ENCODE results near the gene DNMBP.

DNMBP gene

DNA sequence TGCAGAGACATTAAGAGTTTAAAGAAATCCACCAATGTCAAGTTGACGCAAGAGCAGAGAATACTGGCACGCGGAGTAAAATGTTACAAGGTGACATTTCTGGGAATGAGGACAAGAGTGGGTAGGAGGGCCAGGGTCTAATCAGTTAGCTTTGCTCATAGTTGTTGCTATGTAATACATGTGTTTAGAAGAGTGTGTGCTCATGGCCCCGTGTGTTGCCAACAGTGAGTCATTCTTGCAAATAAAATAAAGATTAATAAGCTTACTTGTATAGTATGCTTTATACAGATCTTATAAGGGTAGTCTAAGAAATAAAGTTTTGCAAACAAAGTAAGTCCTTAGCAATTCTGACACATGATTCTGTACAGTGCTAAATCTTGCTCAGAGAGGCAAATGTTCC lies 64.5 kb downstream of the DNMBP start:
- H3K27ac ChIP-seq (replicated peaks; ENCODE audit: low read length): no peak overlapping the region

DNA sequence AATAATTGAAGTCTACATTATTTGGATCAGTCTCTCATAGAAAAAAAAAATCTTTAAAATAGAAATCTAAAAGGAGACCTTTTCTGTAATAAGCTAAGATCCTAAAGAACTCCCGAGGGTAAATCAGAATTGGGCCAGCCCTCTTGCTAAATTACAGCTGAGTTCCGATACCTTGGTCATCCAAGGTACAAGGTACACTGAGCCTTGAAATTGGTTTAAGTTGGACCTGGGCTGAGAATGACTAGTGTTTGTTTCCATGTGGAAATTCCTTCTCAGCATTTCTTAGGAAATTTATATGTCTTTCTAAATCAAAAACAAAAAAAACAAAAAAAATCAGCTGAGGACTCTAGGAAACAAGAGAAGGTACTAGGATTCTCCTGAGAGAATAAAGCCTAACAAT lies 64.9 kb downstream of the DNMBP start:
- no peak overlapping the region for H2BK120ac ChIP-seq (ENCODE audit: low read depth, low read length)
- no peaks in the 10 kb centered on the region for H3K27me3 ChIP-seq (ENCODE audit: control insufficient read depth in 3 of 3, insufficient read depth in 3 of 3, low read depth in 1 of 3, low read length in 3 of 3)
- H3K4me2 ChIP-seq (ENCODE audit: insufficient read depth, low read length, poor library complexity, severe bottlenecking): no peak overlapping the region
- H3K9me3 ChIP-seq (replicated peaks in 1 of 2; ENCODE audit: control insufficient read depth in 2 of 2, insufficient read depth in 1 of 2, low read depth in 1 of 2, low read length in 2 of 2): peaks cover under 1 to 1% of the 10 kb centered on the region in 2 donors
- no peaks in the 10 kb centered on the region for H3K79me1 ChIP-seq (ENCODE audit: low read depth, low read length)
- no peak overlapping the region for H3K4me3 ChIP-seq (ENCODE audit: low read length in 2 of 2)
- WGBS, 2 donors (ENCODE audit: extremely low coverage in 2 of 2, insufficient read length in 2 of 2, insufficient replicate concordance in 1 of 2): no CpG with 5 or more reads among the region's 2 CpGs
- no peaks in the 10 kb centered on the region for H3K36me3 ChIP-seq (replicated peaks in 1 of 2; ENCODE audit: control insufficient read depth in 2 of 2, insufficient read depth in 2 of 2, low read length in 2 of 2)
- H3K23ac ChIP-seq (ENCODE audit: low read depth, low read length, poor library complexity): no peak overlapping the region
- no peak overlapping the region for H3K9ac ChIP-seq (ENCODE audit: low read depth, low read length, poor library complexity)
- no peak overlapping the region for H4K8ac ChIP-seq (ENCODE audit: low read depth, low read length)
- no peak for DNase-seq (ENCODE audit: low spot score)
- no peak overlapping the region for H2BK15ac ChIP-seq (ENCODE audit: low read length)
- H3K14ac ChIP-seq (ENCODE audit: low read length): no peak overlapping the region
- H3K18ac ChIP-seq (ENCODE audit: low read length): no peak overlapping the region
- H3K27ac ChIP-seq (replicated peaks; ENCODE audit: low read length): no peak overlapping the region
- no peak overlapping the region for H4K91ac ChIP-seq (ENCODE audit: low read depth, low read length, poor library complexity)
- no peak overlapping the region for H2BK12ac ChIP-seq (ENCODE audit: low read length)
- no peak overlapping the region for H2AFZ ChIP-seq (ENCODE audit: low read length)
- no peak overlapping the region for H3K4ac ChIP-seq (ENCODE audit: low read length)
- no peak overlapping the region for H2AK5ac ChIP-seq (ENCODE audit: low read depth, low read length)
- no peak overlapping the region for H2BK5ac ChIP-seq (ENCODE audit: low read length)
- no peaks in the 10 kb centered on the region for H3K4me1 ChIP-seq (ENCODE audit: control insufficient read depth in 2 of 2, insufficient read depth in 1 of 2, low read depth in 1 of 2, low read length in 2 of 2)

More for the DNA sequence above, 64.5 kb downstream of the DNMBP start:
- Histone ChIP-seq H3K23ac (ENCODE audit: low read depth, low read length, poor library complexity) (no peak overlapping the region), H3K4me1 (ENCODE audit: control insufficient read depth in 2 of 2, insufficient read depth in 1 of 2, low read depth in 1 of 2, low read length in 2 of 2) (no peaks in the 10 kb centered on the region), H4K8ac (ENCODE audit: low read depth, low read length) (no peak overlapping the region), H3K4me3 (ENCODE audit: low read length in 2 of 2) (no peak overlapping the region), H2BK5ac (ENCODE audit: low read length) (no peak overlapping the region), H3K9ac (ENCODE audit: low read depth, low read length, poor library complexity) (no peak overlapping the region), H3K79me1 (ENCODE audit: low read depth, low read length) (no peaks in the 10 kb centered on the region), H3K4ac (ENCODE audit: low read length) (no peak overlapping the region), H3K36me3 (replicated peaks in 1 of 2; ENCODE audit: control insufficient read depth in 2 of 2, insufficient read depth in 2 of 2, low read length in 2 of 2) (no peaks in the 10 kb centered on the region), H2AK5ac (ENCODE audit: low read depth, low read length) (no peak overlapping the region), H2BK12ac (ENCODE audit: low read length) (no peak overlapping the region), H2AFZ (ENCODE audit: low read length) (no peak overlapping the region), H4K91ac (ENCODE audit: low read depth, low read length, poor library complexity) (no peak overlapping the region), H3K14ac (ENCODE audit: low read length) (no peak overlapping the region), H3K18ac (ENCODE audit: low read length) (no peak overlapping the region), H2BK120ac (ENCODE audit: low read depth, low read length) (no peak overlapping the region), H2BK15ac (ENCODE audit: low read length) (no peak overlapping the region), H3K9me3 (replicated peaks in 1 of 2; ENCODE audit: control insufficient read depth in 2 of 2, insufficient read depth in 1 of 2, low read depth in 1 of 2, low read length in 2 of 2) (peaks cover 0 to 5% of the 10 kb centered on the region in 2 donors), H3K4me2 (ENCODE audit: insufficient read depth, low read length, poor library complexity, severe bottlenecking) (no peak overlapping the region), H3K27me3 (ENCODE audit: control insufficient read depth in 3 of 3, insufficient read depth in 3 of 3, low read depth in 1 of 3, low read length in 3 of 3) (no peaks in the 10 kb centered on the region)
- WGBS, 2 donors (ENCODE audit: extremely low coverage in 2 of 2, insufficient read length in 2 of 2, insufficient replicate concordance in 1 of 2): no CpG with 5 or more reads among the region's 4 CpGs
- no peak for DNase-seq (ENCODE audit: low spot score)

DNA sequence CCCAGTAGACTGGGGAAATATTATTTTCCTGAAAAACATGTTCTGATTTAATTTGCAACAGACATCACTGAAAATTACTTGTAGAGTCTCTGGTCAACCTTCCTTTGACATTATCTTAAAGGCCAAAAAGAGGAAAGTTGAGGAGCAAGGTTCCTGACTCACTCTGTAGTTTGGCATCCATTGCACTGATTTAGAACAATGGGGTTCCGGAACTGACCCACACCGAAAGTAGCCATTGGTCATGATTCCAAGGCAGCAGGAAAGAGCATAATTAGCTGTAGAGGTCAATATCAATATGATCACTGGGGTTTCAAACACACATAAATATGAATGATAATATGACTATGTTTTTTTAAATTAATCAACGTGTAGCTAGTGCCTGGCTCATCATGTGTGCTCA lies 65.8 kb downstream of the DNMBP start:
- WGBS, 2 donors (ENCODE audit: extremely low coverage in 2 of 2, insufficient read length in 2 of 2, insufficient replicate concordance in 1 of 2): no CpG with 5 or more reads among the region's 3 CpGs
- H2AFZ ChIP-seq (ENCODE audit: low read length): no peak overlapping the region
- H2AK5ac ChIP-seq (ENCODE audit: low read depth, low read length): no peak overlapping the region

DNA sequence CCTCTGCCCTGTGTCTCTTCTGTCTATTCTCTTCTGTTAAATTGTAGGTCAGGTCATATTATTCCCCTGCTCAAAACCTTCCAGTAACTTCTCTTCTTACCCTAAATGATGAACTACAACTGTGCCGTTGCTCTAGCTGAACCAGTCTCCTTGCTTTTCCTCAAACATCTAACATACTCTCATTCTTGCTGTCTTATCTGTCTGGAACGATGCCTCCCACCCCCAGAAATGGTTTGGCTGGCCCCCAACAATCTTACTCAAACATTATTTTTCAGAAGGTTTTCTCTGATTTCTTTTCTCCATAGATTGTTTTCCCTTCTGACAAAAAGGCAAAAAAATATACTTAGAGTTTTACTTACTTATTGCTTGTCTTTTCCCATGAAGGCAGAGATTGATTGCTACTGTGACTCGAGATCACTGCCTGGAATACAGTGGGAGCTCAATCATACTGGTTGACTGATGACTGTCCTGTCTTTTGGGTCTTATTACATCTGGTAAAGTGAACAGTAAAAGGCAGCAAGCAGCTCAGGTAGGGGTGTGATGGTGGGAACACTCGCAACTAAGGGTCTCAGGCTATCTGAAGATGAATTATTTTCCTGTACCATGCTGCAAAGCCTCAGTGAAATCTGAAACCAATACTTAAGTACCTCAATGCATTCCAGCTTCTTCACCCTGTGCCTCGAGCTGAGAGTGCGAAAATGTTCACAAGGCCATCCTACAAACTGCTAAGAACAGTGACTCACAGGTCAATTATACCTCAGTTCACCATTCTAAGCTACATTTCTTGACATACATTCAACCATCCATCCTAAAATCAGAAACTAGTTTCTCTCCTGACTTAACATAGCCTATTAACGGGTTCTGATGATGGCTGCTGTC lies 67.6 kb downstream of the DNMBP start:
- Histone ChIP-seq H3K79me1 (ENCODE audit: low read depth, low read length) (no peaks in the 10 kb centered on the region), H4K91ac (ENCODE audit: low read depth, low read length, poor library complexity) (no peak overlapping the region), H2BK15ac (ENCODE audit: low read length) (no peak overlapping the region), H3K36me3 (replicated peaks in 1 of 2; ENCODE audit: control insufficient read depth in 2 of 2, insufficient read depth in 2 of 2, low read length in 2 of 2) (peaks cover 0 to 2% of the 10 kb centered on the region in 2 donors), H2AK5ac (ENCODE audit: low read depth, low read length) (no peak overlapping the region), H3K9me3 (replicated peaks in 1 of 2; ENCODE audit: control insufficient read depth in 2 of 2, insufficient read depth in 1 of 2, low read depth in 1 of 2, low read length in 2 of 2) (peaks cover 0 to 4% of the 10 kb centered on the region in 2 donors), H2AFZ (ENCODE audit: low read length) (no peak overlapping the region), H3K23ac (ENCODE audit: low read depth, low read length, poor library complexity) (no peak overlapping the region), H2BK5ac (ENCODE audit: low read length) (no peak overlapping the region), H4K8ac (ENCODE audit: low read depth, low read length) (no peak overlapping the region), H2BK12ac (ENCODE audit: low read length) (no peak overlapping the region), H3K4ac (ENCODE audit: low read length) (no peak overlapping the region), H3K27ac (replicated peaks; ENCODE audit: low read length) (no peak overlapping the region), H3K18ac (ENCODE audit: low read length) (no peak overlapping the region), H3K14ac (ENCODE audit: low read length) (no peak overlapping the region), H3K9ac (ENCODE audit: low read depth, low read length, poor library complexity) (no peak overlapping the region), H3K4me2 (ENCODE audit: insufficient read depth, low read length, poor library complexity, severe bottlenecking) (no peak overlapping the region), H2BK120ac (ENCODE audit: low read depth, low read length) (no peak overlapping the region), H3K4me3 (ENCODE audit: low read length in 2 of 2) (no peak overlapping the region), H3K27me3 (ENCODE audit: control insufficient read depth in 3 of 3, insufficient read depth in 3 of 3, low read depth in 1 of 3, low read length in 3 of 3) (no peaks in the 10 kb centered on the region), H3K4me1 (ENCODE audit: control insufficient read depth in 2 of 2, insufficient read depth in 1 of 2, low read depth in 1 of 2, low read length in 2 of 2) (no peaks in the 10 kb centered on the region)
- WGBS, 2 donors (ENCODE audit: extremely low coverage in 2 of 2, insufficient read length in 2 of 2, insufficient replicate concordance in 1 of 2): no CpG with 5 or more reads among the region's 7 CpGs
- no peak for DNase-seq (ENCODE audit: low spot score)

More for the DNA sequence above, 65.8 kb downstream of the DNMBP start:
- H2BK15ac ChIP-seq (ENCODE audit: low read length): no peak overlapping the region
- no peak overlapping the region for H2BK5ac ChIP-seq (ENCODE audit: low read length)
- no peak overlapping the region for H3K4me3 ChIP-seq (ENCODE audit: low read length in 2 of 2)
- no peak overlapping the region for H2BK12ac ChIP-seq (ENCODE audit: low read length)
- no peak overlapping the region for H3K14ac ChIP-seq (ENCODE audit: low read length)
- no peak overlapping the region for H3K18ac ChIP-seq (ENCODE audit: low read length)
- H2BK120ac ChIP-seq (ENCODE audit: low read depth, low read length): no peak overlapping the region
- H3K79me1 ChIP-seq (ENCODE audit: low read depth, low read length): no peaks in the 10 kb centered on the region
- H4K91ac ChIP-seq (ENCODE audit: low read depth, low read length, poor library complexity): no peak overlapping the region
- no peak for DNase-seq (ENCODE audit: low spot score)
- H3K4me1 ChIP-seq (ENCODE audit: control insufficient read depth in 2 of 2, insufficient read depth in 1 of 2, low read depth in 1 of 2, low read length in 2 of 2): no peaks in the 10 kb centered on the region
- peaks cover 0 to 4% of the 10 kb centered on the region in 2 donors for H3K9me3 ChIP-seq (replicated peaks in 1 of 2; ENCODE audit: control insufficient read depth in 2 of 2, insufficient read depth in 1 of 2, low read depth in 1 of 2, low read length in 2 of 2)
- H3K27ac ChIP-seq (replicated peaks; ENCODE audit: low read length): no peak overlapping the region
- no peak overlapping the region for H4K8ac ChIP-seq (ENCODE audit: low read depth, low read length)
- no peak overlapping the region for H3K9ac ChIP-seq (ENCODE audit: low read depth, low read length, poor library complexity)
- no peak overlapping the region for H3K4me2 ChIP-seq (ENCODE audit: insufficient read depth, low read length, poor library complexity, severe bottlenecking)
- H3K23ac ChIP-seq (ENCODE audit: low read depth, low read length, poor library complexity): no peak overlapping the region
- H3K27me3 ChIP-seq (ENCODE audit: control insufficient read depth in 3 of 3, insufficient read depth in 3 of 3, low read depth in 1 of 3, low read length in 3 of 3): no peaks in the 10 kb centered on the region
- H3K36me3 ChIP-seq (replicated peaks in 1 of 2; ENCODE audit: control insufficient read depth in 2 of 2, insufficient read depth in 2 of 2, low read length in 2 of 2): peaks cover 0 to 2% of the 10 kb centered on the region in 2 donors
- H3K4ac ChIP-seq (ENCODE audit: low read length): no peak overlapping the region

Measured in neuronal stem cell (in vitro differentiated cells).